Measurements from ENCODE around the gene XG. TPM values are rescaled to one million over a fixed set of nuclear protein-coding genes. Genes with fewer than 3 reads are reported as not detected.

XG gene
- total and polyA plus RNA-seq, 2 of the 8 experiments (the other 6 are each of a cell fraction or from before 2014, with no cell fraction given) = 0.33 to 0.78 TPM

- ChIA-PET CTCF (ENCODE audit: partially characterized antibody) (no interaction called here), POLR2A (ENCODE audit: partially characterized antibody) (interaction anchor here (1.3 kb wide), 1 partner anchor 9 kb away, joined by 3 read pairs; no protein-coding TSS in a partner anchor)
- no peaks in the 10 kb centered on the region for H3K4me1 ChIP-seq (replicated peaks in 1 of 4; ENCODE audit: control insufficient read depth in 3 of 4, insufficient read depth in 4 of 4, low read length in 3 of 4)
- H3K4ac ChIP-seq (replicated peaks; ENCODE audit: insufficient read length, low read depth, low read length) = no peak overlapping the region
- no peak overlapping the region for H2BK12ac ChIP-seq (ENCODE audit: low read depth, low read length)
- H3K4me2 ChIP-seq (ENCODE audit: insufficient read depth in 1 of 2, low read depth in 2 of 2, low read length in 2 of 2) = no peak overlapping the region
- no peak overlapping the region for H3K56ac ChIP-seq (replicated peaks; ENCODE audit: insufficient read length, low read depth, low read length)
- H4K5ac ChIP-seq (ENCODE audit: insufficient read length, low read depth, low read length) = no peak overlapping the region
- no peak overlapping the region for H2BK20ac ChIP-seq (ENCODE audit: low read length)
- H3K9ac ChIP-seq (replicated peaks in 1 of 4; ENCODE audit: extremely low read depth in 1 of 4, low read depth in 3 of 4, low read length in 3 of 4) = no peak overlapping the region
- no peaks in the 10 kb centered on the region for H4K20me1 ChIP-seq (replicated peaks in 1 of 2; ENCODE audit: control insufficient read depth in 1 of 2, insufficient read depth in 2 of 2, low read length in 2 of 2)
- no peak overlapping the region for H2BK5ac ChIP-seq (ENCODE audit: low read depth, low read length)
- H2AFZ ChIP-seq (ENCODE audit: low read length) = no peak overlapping the region
- H3K36me3 ChIP-seq (ENCODE audit: control insufficient read depth in 2 of 4, insufficient read depth in 4 of 4, low read length in 3 of 4) = peaks cover 0 to 34% (median 19%) of the 10 kb centered on the region in 4 experiments; a peak in 7 of 8 replicates
- no peaks in the 10 kb centered on the region for H3K27me3 ChIP-seq (replicated peaks in 1 of 4; ENCODE audit: control insufficient read depth in 3 of 4, extremely low read depth in 1 of 4, insufficient read depth in 3 of 4, low read length in 3 of 4)
- DNase-seq (ENCODE audit: low read depth in 1 of 2, low spot score in 2 of 2) (no peak), FAIRE-seq (no peak)
- no peak overlapping the region for H3K18ac ChIP-seq (ENCODE audit: extremely low read depth, low read length)
- no peak overlapping the region for H2BK15ac ChIP-seq (ENCODE audit: low read length)
- WGBS, 2 experiments (ENCODE audit: extremely low coverage in 1 of 2, insufficient coverage in 1 of 2, insufficient read length in 1 of 2, insufficient replicate concordance in 2 of 2, low coverage in 1 of 2, low lambda C conversion rate in 2 of 2, missing lambda C conversion rate in 1 of 2) = 98% methylated on average over 18 of the region's 21 CpGs; no CpG with 5 or more reads in 1 of the 2 experiments
- H4K8ac ChIP-seq (ENCODE audit: extremely low read depth, insufficient read depth, low read length) = no peak overlapping the region; the same call in 1 of the 2 replicates
- H3K23ac ChIP-seq (ENCODE audit: insufficient read length) = no peak overlapping the region
- no peak overlapping the region for H2AK5ac ChIP-seq (ENCODE audit: low read depth, low read length)
- no peak overlapping the region for H2BK120ac ChIP-seq (replicated peaks; ENCODE audit: low read depth, low read length)
- no peak overlapping the region for H4K91ac ChIP-seq (replicated peaks; ENCODE audit: insufficient read length, low read length)
- no peak overlapping the region for H3K14ac ChIP-seq (ENCODE audit: insufficient read length)
- no peaks in the 10 kb centered on the region for H3K23me2 ChIP-seq (ENCODE audit: low read depth, low read length)
- no peaks in the 10 kb centered on the region for H3K79me1 ChIP-seq (ENCODE audit: low read depth, low read length)
- H3K9me3 ChIP-seq (ENCODE audit: insufficient read depth in 2 of 2, low read depth in 1 of 2, low read length in 1 of 2) = no peaks in the 10 kb centered on the region
- no peak overlapping the region for H3K4me3 ChIP-seq (ENCODE audit: extremely low read depth in 1 of 4, insufficient read depth in 2 of 4, low read depth in 3 of 4, low read length in 4 of 4)
- H3K79me2 ChIP-seq (ENCODE audit: control insufficient read depth in 1 of 2, insufficient read depth in 2 of 2, low read length in 2 of 2) = no peaks in the 10 kb centered on the region
- no peak overlapping the region for H3K27ac ChIP-seq (ENCODE audit: low read depth, low read length)
- TF ChIP-seq TBP (IDR thresholded peaks at IDR 0.05; ENCODE audit: low read depth, low read length) (no peak), JUN (IDR thresholded peaks at IDR 0.05; ENCODE audit: low read depth, low read length) (no peak), TCF12 (IDR thresholded peaks at IDR 0.05; ENCODE audit: low read depth, low read length) (no peak), FOSL1 (IDR thresholded peaks at IDR 0.05; ENCODE audit: insufficient read depth, low read depth, low read length) (no peak), TAF7 (optimal IDR thresholded peaks at IDR 0.05; ENCODE audit: borderline replicate concordance, low read depth, low read length) (no peak), SIX5 (IDR thresholded peaks at IDR 0.05; ENCODE audit: low read depth, low read length) (no peak), HDAC2 (IDR thresholded peaks at IDR 0.05; ENCODE audit: borderline replicate concordance in 1 of 2, low read depth in 2 of 2, low read length in 2 of 2) (no peak), PHF8 (conservative IDR thresholded peaks at IDR 0.05; ENCODE audit: low read depth, low read length) (no peak), BACH1 (IDR thresholded peaks at IDR 0.05; ENCODE audit: low read length) (no peak), SRF (IDR thresholded peaks at IDR 0.05; ENCODE audit: low read depth, low read length) (no peak)
Observed at GRCh38 chrX:2854918-2855317, 103.1 kb downstream of the XG start.
